HG03103 (cell line): ENCODE measurements around the gene POMZP3.
"Not testable (repeated sequence)": the region's sequence is repeated elsewhere in the genome, so short reads cannot be mapped to it uniquely, and the experiment has no call there.

Experiments used
- ATAC-seq: cut with Tn5 transposase; IDR thresholded peaks from one replicate; pipeline ENCODE4 v1.9.1; 2021; ENCODE audit warnings: low read depth; ENCODE audit not compliant: unreplicated experiment

The POMZP3 gene

DNA sequence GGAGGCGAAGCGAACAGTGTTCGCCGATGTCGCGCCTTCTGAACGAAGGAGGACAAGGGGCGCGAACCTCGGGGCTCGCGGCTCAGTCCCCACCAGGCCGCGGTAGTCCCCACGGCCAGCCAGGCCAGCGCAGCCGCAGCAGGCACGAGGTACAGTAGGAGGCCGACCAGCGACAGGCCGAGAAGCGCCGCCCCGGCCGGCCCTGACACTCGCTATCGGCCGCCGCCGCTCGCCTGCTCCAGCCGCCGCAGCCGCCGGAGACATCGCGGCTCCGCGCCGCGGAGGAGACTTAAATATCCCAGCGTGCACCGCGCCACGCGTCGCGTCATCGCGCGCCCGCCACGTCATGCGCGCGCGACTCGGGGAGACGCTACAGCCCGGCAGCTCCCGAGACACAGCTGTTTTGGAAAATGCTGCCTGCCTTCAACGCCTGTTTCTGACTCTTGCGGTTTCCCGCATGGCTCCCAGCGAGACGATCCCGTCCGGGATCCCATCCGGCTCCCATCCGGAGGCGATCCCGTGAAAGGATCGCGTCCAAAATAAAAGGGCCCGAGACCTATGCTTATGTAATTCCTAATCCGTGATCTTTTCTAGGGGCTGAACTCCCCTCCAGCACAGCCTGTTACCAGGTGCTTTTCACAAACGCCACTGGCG lies at the start of gene POMZP3:
TSS of gene POMZP3 (minus strand) at position 291 of the 654 bp plus-strand sequence. CDS start 1,215 bp downstream, outside the sequence.
- peak; percentile 79 for ATAC-seq

DNA sequence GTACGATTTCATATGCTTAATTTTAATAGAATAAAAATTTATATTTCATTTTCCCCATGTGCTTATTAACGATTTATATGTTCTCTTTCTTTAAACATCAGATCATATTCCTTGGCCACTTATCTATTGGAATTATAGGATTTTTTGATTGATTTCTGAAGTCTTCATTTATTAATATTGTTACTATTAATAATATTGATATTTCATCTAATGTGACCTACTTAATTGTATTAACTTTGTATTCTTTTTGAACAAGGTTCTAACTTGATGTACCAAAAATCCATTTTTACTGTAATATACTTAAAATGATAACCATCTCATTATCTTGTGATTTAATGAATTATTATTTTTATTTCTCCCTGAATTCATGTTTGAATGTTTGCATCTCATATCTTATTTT lies 48.7 kb upstream of the POMZP3 start:
- ATAC-seq: not testable (repeated sequence)

DNA sequence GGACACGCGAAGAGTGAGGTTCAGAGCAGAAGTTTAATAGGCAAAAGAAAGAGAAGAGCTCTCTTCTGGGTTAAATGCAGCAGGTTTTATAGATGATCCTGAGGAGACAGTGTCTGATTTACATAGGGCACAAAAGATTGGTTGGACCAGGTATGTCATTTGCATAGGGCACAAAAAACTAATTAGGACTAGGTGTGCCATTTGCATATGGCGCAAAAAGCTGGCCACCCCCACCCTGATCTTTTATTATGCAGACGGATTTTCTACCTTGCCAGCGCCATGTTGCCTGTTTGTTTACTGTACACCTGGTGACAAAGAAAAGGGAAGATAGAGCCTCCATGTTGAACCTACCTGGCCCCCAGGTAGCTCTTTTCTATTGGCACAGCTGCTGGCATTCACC lies 46.3 kb upstream of the POMZP3 start:
- not testable (repeated sequence) for ATAC-seq

DNA sequence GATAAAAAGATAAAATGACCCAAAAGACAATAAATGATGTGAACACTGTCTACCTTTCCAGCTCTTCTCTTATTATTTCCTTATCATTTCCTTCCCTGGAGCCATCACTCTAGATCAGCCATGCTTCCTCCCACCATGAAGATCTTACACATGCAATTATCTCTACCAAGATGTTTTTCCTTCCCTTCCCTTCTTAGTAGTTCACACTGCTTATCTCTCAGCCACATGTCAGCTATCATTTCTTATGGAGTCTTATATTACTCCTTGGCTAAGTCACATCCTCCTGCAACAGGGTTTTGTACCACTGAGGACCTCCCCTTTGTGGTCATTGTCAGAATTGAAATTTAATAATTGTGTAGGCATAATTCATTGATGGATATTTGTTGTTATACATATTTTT lies 32.1 kb upstream of the POMZP3 start:
- not testable (repeated sequence) for ATAC-seq

DNA sequence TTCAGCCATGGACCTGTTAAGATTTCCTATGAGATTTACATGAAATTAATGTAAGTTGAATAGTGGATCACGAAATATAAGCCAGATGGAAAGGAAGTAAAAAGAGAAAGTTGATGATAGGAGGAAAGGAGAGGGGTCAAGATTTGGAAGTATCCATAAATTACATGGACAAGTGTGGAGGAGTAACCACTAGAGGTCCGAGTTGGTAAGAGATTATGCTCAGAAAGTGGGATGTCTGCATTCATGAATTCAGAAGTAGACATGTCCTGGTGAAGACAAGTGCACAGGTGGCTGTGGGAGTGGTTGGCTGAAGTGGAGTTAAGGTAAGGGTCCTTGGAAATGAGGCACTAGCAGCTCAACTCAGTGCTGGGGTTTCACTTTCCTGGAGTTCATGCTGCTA lies 29.3 kb upstream of the POMZP3 start:
- ATAC-seq: not testable (repeated sequence)

DNA sequence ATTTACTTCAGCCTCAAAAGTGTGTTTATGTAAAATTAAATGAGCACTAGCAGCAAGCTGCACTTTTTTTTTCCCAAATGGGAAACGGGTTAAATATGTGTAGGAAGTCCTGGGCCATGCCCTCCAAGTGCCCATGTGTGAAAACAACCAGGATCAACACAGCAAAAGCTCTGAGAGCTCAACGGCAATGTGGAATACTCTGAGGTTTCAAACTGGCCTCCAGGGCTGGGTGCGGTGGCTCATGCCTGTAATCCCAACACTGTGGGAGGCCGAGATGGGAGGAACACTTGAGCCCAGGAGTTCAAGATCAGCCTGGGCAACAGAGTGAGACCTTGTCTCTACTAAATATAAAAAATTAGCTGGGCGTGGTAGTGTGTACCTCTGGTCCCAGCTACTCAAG lies 15.5 kb upstream of the POMZP3 start:
- ATAC-seq: not testable (repeated sequence)

DNA sequence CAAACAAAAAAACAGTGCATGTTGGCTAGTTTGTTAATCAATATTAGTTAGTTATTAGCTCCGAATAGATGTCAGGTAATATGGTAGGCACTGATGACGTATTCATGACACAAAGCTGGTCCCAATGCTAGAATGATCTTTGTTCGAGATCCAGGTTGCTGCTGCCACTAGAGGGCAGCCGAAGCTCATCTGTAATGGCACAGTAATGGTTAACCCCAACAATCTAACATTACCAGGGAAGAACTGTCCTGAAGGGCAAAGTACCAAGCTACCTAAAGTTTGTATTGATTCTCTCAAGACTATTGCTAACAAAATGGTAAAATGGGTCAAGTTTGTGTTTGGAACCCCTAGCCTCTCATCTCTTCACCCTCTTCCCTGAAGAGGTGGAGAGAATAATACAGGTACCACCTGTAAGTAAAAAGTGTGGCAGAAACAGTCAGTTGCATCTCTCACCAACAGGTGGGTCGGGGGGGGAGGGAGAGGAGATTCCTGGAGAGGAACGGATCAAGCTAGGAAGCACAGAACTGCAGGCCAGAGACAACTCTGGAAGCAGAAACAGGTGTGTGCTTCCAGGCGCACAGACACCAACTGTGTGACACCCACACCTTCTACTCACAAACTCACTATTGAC lies 10.1 kb upstream of the POMZP3 start:
- peak; percentile 71 for ATAC-seq

DNA sequence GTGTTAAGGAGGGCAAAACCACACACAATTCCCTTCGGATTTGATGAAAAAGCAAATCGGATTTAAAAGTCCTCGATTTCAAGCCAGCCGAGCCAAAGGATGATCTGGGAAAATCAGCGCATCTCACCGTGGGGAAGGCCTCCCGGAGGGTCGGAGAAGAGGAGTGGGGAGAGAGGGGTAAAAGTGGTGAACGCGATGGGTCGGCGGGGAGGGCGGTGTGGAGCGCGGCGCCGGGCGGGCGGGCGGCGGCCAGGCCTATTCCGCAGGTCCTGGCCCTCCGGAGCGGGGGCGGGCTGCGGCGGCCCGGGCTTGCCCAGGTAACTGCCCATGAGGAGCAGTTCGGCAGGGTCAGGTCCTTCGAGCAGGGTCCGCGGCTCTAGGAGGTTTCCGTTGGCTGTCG lies 498 bp downstream of the POMZP3 start:
- ATAC-seq: peak; percentile 44

DNA sequence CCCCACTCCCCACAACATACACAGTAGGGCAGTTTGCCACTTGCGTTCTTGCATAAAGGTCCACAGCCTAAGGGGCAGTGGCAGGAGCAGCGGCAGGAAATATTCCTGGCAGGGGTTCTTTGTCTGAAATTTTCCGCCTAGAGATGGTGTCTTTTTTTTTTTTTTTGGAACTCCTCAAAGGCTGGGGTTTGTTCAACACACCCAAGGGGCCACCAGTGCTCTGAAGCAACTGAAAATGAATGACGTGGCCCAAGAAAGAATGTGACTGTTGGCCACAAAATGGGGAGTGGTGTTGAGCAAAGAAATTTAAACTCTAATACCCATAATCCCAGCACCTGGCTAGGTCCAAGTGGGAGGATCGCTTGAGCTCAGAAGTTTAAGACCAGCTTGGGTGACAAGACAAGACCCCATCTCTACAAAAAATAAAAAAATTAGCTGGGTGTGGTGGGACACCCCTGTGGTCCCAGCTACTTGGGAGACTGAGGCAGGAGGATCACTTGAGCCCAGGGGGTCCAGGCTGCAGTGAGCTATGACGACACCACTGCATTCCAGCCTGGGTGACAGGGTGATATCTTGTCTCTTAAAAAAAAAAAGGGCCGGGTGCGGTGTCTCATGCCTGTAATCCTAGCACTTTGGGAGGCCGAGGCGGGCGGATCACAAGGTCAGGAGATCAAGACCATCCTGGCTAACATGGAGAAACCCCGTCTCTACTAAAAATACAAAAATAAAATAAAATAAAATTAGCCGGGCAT lies 7.5 kb downstream of the POMZP3 start:
- ATAC-seq: not testable (repeated sequence)

DNA sequence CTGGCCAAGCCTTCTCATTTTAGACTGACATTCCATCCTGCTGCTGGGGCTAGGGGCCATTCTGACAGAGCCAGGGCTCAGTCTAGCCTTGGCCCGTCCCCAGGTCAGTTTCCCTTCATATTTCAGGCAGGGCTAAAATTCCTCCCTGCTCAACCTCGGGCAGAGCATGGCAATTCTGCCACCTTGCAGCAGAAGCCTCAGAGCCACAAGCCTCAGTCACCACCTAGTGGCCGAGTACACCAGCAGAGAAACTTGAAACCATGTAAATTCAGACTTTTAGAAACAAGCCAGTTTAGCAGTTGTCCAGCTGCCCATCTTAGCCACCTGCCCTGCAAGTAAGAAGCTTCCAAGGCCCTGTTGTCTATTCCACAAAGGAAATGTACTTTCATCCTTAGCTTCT lies 13.3 kb downstream of the POMZP3 start:
- ATAC-seq: not testable (repeated sequence)

DNA sequence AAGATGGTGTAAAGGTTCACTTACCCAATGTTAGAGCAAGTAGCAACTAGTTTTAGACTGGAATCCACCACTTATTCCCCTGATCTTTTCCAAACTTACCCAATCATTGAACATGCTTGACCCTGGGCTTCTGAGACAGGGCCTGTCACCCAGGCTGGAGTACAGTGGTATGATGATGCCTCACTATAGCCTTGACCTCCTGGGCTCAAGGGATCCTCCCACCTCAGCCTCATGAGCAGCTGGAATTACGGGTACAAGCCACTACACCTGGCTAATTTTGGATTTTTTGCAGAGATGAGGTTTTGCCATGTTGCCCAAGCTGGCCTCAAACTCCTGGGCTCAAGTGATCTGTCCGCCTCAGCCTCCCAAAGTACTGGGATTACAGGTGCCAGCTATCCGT lies 14.8 kb downstream of the POMZP3 start:
- not testable (repeated sequence) for ATAC-seq

DNA sequence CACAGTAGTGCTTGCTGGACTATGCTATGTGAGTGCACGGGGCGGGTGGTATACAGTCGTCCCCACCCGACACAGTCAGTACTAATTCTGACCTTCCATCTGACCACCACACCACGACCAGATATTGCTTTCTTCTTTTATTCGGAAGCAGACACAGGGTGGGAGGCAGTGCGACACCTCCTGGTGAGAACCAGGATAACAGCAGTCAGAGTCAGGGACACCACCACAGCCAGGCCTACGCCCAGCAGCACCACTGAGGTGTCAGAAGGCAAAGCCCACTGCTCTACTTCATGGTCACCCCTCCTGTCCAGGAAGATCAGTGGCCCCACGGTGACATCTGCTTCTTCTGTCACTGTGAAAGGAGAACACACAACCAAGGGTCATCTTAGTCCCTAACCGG lies 17.2 kb downstream of the POMZP3 start:
- not testable (repeated sequence) for ATAC-seq

DNA sequence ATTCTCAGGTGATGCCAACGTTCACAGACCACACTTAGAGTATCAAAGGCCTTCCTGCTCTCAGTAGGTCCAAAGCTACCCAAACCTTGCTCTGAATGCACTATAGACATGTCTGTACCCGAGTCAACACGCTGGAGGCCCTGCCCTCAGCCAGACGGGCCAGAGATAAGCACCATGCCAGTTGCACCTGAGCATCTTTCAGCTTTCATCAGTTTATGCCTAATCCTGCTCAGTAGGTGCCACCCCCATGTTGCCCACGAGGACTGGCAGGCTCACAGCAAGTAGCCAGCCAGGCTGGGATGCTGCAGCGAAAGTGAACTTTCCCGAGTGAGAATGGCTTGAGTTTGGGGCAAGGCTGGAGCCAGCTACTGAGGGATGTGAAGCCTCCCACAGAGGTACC lies 18.6 kb downstream of the POMZP3 start:
- ATAC-seq: not testable (repeated sequence)

DNA sequence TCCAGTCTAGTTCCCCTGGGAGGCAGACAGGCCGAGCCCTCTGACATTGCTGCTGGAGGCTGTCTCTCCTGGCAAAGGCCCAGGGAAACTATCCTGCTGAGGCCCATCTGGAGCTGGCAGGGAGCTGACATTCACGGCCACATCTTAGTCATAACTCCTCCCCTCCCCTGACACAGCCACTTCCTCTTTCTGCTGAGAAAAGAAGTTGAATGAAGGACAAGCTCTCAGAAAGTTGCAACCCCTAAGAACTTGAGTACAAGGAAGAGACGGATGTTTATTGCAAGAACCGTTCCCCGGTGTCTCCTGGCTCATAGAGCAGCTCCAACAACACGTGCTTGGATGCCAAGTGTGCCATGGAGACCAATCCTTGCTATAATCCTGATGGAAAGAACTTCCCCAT lies 21.1 kb downstream of the POMZP3 start:
- peak; percentile 99 for ATAC-seq

DNA sequence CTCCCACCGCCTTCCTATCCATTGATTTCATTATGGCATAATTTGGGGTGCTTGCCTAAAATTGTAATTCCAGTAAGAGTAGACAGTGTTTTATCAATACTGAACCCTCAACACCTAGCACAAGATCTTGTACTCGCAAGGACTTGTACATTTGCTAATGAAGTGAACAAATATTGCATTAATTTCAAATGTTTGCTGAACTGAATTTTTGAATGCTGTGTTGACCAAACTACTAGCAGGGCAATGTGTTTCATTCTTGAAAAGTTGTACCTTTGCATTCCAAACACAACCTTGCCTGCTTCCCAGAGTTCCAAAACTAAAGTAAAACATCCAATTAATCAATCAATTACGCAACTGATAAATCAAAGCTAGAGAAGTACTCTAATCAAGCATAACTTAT lies 26.4 kb downstream of the POMZP3 start:
- not testable (repeated sequence) for ATAC-seq

DNA sequence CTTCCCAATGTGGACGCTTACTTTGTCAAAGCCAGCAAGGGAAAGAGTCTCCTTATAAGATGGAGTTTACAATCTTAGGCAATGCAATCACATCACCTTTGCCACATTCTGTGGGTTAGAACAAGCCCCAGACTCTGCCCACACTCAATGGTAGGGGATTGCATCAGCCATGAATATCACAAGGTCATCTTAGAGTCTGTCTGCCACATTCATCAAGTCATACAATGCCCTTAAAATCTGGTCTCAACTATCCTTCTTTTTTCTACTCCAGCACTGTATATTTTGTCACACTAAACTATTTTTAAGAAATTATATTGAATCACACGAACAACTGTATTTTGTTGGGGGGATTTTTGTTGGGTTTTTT lies 27.0 kb downstream of the POMZP3 start:
- not testable (repeated sequence) for ATAC-seq

DNA sequence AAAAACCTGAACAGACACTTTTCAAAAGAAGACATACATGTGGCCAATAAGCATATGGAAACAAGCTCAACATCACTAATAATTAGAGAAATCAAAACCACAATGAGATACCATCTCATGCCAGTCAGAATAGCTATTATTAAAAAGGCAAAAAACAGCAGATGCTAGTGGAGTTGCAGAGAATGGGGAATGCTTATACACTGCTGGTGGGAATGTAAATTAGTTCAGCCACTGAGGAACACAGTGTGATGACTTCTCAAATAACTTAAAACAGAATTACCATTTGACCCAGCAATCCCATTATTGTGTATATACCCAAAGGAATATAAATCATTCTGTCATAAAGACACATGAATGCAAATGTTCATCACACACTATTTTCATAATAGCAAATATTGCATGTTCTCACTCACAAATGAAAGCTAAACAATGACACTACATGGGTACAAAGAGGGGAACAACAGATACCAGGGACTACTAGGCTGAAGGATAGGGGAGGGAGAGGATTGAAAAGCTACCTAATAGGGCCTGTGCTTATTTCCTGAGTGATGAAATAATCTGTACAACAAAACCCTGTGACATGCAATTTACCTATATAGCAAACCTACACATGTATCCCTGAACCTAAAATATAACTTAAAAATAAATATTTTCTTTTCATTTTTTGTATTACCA lies 28.4 kb downstream of the POMZP3 start:
- ATAC-seq: not testable (repeated sequence)

DNA sequence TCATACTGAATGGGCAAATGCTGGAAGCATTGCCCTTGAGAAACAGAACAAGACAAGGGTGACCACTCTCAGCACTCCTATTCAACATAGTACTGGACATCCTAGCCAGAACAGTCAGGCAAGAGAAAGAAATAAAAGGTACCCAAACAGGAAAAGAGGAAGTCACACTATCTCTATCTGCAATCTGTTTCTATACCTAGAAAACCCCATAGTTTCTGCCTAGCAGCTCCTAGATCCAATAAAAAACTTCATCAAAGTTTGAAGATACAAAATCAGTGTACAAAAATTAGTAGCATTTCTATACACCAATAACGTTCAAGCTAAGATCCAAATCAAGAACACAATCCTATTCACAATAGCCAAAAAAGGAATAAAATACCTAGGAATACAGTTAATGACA lies 29.8 kb downstream of the POMZP3 start:
- not testable (repeated sequence) for ATAC-seq

DNA sequence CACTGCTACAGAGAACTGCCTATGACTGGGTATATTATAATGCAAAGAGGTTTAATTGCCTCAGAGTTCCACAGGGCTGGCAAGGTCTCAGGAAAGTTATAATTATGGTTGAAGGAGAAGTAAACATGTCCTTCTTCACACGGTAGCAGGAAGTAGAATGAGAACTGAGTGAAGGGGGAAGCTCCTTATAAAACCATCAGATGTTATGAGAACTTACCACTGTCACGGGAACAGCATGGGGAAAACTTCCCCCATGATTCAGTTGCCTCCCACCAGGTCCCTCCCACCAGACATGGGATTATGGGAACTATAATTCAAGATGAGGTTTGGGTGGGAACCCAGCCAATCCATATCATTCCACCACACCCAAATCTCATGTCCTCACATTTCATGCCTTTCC lies 34.4 kb downstream of the POMZP3 start:
- ATAC-seq: not testable (repeated sequence)

DNA sequence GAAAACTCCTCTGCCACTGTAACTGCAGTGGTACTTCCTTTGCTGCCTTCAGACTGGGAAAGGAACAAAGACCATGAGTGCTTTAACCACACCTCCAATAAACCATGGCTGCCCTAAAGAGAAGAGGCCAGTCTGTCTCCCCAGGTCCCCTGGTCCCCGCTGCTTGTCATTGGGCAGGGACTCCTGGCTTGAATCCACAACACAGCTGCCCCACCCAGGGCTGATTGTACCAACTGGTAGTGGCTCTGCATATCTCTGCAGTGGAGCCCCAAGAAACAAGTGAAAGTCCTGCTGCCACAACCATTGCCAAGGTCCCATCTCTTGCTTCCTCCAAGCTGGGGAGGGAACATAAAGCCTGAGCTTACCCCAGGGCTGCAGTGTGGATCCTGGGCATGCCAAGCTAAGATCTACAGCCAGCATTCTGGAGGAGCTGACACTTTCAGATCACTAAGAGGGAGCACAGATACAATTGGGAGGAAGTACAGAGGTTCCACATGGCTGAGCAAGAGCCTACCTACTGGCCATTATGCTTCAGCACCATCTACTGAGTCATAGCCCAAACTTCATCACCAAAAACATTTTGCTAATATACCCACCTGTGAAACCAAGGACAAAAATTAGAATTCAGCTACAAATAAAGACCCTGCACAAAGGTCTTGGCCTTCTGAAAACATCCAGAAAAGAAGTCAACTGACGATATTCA lies 35.3 kb downstream of the POMZP3 start:
- ATAC-seq: peak; percentile 89
